SH-SY5Y (cell line): ENCODE measurements around the gene WDR70.

Experiments used
- GATA2 ChIP-seq: IDR thresholded peaks from 2 replicates; pipeline ENCODE4 v1.6.1; 2011; ENCODE audit warnings: mild to moderate bottlenecking, low read depth, low read length
- GATA3 ChIP-seq: IDR thresholded peaks from 2 replicates; pipeline ENCODE4 v1.6.1; 2011; ENCODE audit warnings: low read depth, mild to moderate bottlenecking, low read length, moderate library complexity

DNA sequence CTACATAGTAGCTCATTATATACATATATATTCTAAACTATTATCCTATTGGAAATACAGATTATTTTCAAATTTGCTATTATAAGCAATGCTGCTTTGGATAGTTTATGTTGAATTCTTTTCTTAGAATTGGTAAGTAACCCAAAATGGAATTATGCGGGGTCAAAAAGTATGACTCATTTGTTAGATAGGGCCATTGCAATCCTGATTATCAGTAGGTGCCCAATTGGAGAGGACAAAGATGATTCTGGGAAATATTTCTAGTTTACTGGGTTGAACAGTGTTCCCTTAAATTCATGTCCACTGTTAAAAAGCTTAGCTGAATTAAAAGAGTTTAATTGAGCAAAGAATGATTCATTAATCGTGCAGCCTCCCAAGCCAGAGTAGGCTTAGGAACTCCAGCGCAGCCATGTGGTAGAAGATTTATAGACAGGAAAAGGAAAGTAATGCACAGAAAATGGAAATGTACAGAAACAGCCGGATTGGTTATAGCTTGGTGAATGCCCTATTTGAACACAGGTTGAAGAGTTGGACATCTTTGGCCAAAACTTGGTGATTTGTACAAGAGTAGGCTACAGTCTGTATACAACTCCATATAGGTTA lies 379.0 kb downstream of the WDR70 start:
- TF ChIP-seq GATA2, result no peak
- no peak for TF ChIP-seq GATA3
